Testis (tissue), 2 donors: Measurements from ENCODE around the gene ADAMTS8.

Source experiments
- CTCF ChIP-seq, 3 experiments: fragments of 450-650 bp in 2 of 3; fragments of 200-600 bp in 1 of 3; sonication (generic) in 1 of 3; IDR thresholded peaks; one replicate each; pipeline ENCODE4 v1.5.1; 2016 to 2019; ENCODE audit warnings: antibody characterized with exemption in 3 of 3, mild to moderate bottlenecking in 2 of 3, moderate library complexity in 1 of 3
- POLR2A ChIP-seq: fragments of 450-650 bp; IDR thresholded peaks from one replicate; pipeline ENCODE4 v1.6.1; 2017; ENCODE audit warnings: antibody characterized with exemption, mild to moderate bottlenecking, moderate library complexity

GRCh38 chr11:130405428-130405827 is 23.0 kb downstream of the ADAMTS8 start:
- TF ChIP-seq CTCF (IDR thresholded peaks at IDR 0.05) (no peak), POLR2A (no peak)
